Measurements from ENCODE around the gene PCDH9. TPM values are rescaled to one million over a fixed set of nuclear protein-coding genes. Genes with fewer than 3 reads are reported as not detected.

PCDH9 gene
- total and polyA plus RNA-seq, 2 experiments from 2014 or later = 0.56 to 0.76 TPM

- Histone ChIP-seq H3K27ac (no peak overlapping the region), H3K4me1 (ENCODE audit: insufficient read depth) (no peaks in the 10 kb centered on the region), H3K4me2 (ENCODE audit: unreplicated experiment) (no peak overlapping the region), H3K27me3 (replicated peaks; ENCODE audit: insufficient read depth) (no peaks in the 10 kb centered on the region), H3K9me2 (ENCODE audit: insufficient read depth) (no peaks in the 10 kb centered on the region), H3K36me3 (ENCODE audit: low read depth) (no peaks in the 10 kb centered on the region), H3K9me3 (ENCODE audit: low read depth) (no peaks in the 10 kb centered on the region), H2AFZ (no peak overlapping the region), H3K4me3 (no peak overlapping the region), H3K79me2 (ENCODE audit: insufficient read depth) (no peaks in the 10 kb centered on the region), H3K9ac (no peak overlapping the region), H3F3A (ENCODE audit: insufficient read depth) (no peaks in the 10 kb centered on the region), H4K20me1 (ENCODE audit: insufficient read depth) (no peaks in the 10 kb centered on the region)
- no peak for TF ChIP-seq EZH2 (IDR thresholded peaks at IDR 0.05; ENCODE audit: insufficient read depth, poor library complexity, severe bottlenecking)
- TF ChIP-seq EZH2phosphoT487 (IDR thresholded peaks at IDR 0.05; ENCODE audit: insufficient read depth, low read depth) = no peak
- 17 to 24% methylated on average over 3 of the region's 3 CpGs for WGBS, 2 experiments (ENCODE audit: low coverage in 1 of 2, low lambda C conversion rate in 2 of 2, missing lambda C conversion rate in 2 of 2)
- in situ Hi-C loops (cut with MboI) = no loop called here
- DNase-seq = no peak
Observed at GRCh38 chr13:66532146-66532545, 698.0 kb downstream of the PCDH9 start.

GRCh38 chr13:66530686-66531085 lies 699.5 kb downstream of the PCDH9 start:
- TF ChIP-seq EZH2phosphoT487 (IDR thresholded peaks at IDR 0.05; ENCODE audit: insufficient read depth, low read depth) = no peak
- no peak for TF ChIP-seq EZH2 (IDR thresholded peaks at IDR 0.05; ENCODE audit: insufficient read depth, poor library complexity, severe bottlenecking)
- no peak overlapping the region for H3K4me3 ChIP-seq
- no peak overlapping the region for H3K4me2 ChIP-seq (ENCODE audit: unreplicated experiment)
- H3F3A ChIP-seq (ENCODE audit: insufficient read depth) = no peaks in the 10 kb centered on the region
- in situ Hi-C loops (cut with MboI) = no loop called here
- no peaks in the 10 kb centered on the region for H3K4me1 ChIP-seq (ENCODE audit: insufficient read depth)
- DNase-seq = no peak
- H3K27ac ChIP-seq = no peak overlapping the region
- H3K9me3 ChIP-seq (ENCODE audit: low read depth) = no peaks in the 10 kb centered on the region
- H3K9me2 ChIP-seq (ENCODE audit: insufficient read depth) = no peaks in the 10 kb centered on the region
- H3K9ac ChIP-seq = no peak overlapping the region
- WGBS, 2 experiments (ENCODE audit: low coverage in 1 of 2, low lambda C conversion rate in 2 of 2, missing lambda C conversion rate in 2 of 2) = 3 to 10% methylated on average over 1 of the region's 1 CpG
- no peak overlapping the region for H2AFZ ChIP-seq
- H3K79me2 ChIP-seq (ENCODE audit: insufficient read depth) = no peaks in the 10 kb centered on the region
- H3K27me3 ChIP-seq (replicated peaks; ENCODE audit: insufficient read depth) = no peaks in the 10 kb centered on the region
- H4K20me1 ChIP-seq (ENCODE audit: insufficient read depth) = no peaks in the 10 kb centered on the region
- no peaks in the 10 kb centered on the region for H3K36me3 ChIP-seq (ENCODE audit: low read depth)

- Histone ChIP-seq H3K9me2 (ENCODE audit: insufficient read depth) (no peaks in the 10 kb centered on the region), H3K4me3 (no peak overlapping the region), H2AFZ (no peak overlapping the region), H3K9me3 (ENCODE audit: low read depth) (no peaks in the 10 kb centered on the region), H4K20me1 (ENCODE audit: insufficient read depth) (no peaks in the 10 kb centered on the region), H3K36me3 (ENCODE audit: low read depth) (no peaks in the 10 kb centered on the region), H3K9ac (no peak overlapping the region), H3K27me3 (replicated peaks; ENCODE audit: insufficient read depth) (no peaks in the 10 kb centered on the region), H3F3A (ENCODE audit: insufficient read depth) (no peaks in the 10 kb centered on the region), H3K4me2 (ENCODE audit: unreplicated experiment) (no peak overlapping the region), H3K4me1 (ENCODE audit: insufficient read depth) (no peaks in the 10 kb centered on the region), H3K79me2 (ENCODE audit: insufficient read depth) (no peaks in the 10 kb centered on the region), H3K27ac (no peak overlapping the region)
- TF ChIP-seq EZH2 (IDR thresholded peaks at IDR 0.05; ENCODE audit: insufficient read depth, poor library complexity, severe bottlenecking) = no peak
- TF ChIP-seq EZH2phosphoT487 (IDR thresholded peaks at IDR 0.05; ENCODE audit: insufficient read depth, low read depth) = no peak
- DNase-seq = no peak
- in situ Hi-C loops (cut with MboI) = no loop called here
- 13 to 18% methylated on average over 1 of the region's 1 CpG for WGBS, 2 experiments (ENCODE audit: low coverage in 1 of 2, low lambda C conversion rate in 2 of 2, missing lambda C conversion rate in 2 of 2)
Observed at GRCh38 chr13:66530158-66530557, 700.0 kb downstream of the PCDH9 start.

GRCh38 chr13:66528944-66529576 lies 701.1 kb downstream of the PCDH9 start:
- no peak overlapping the region for H3K4me2 ChIP-seq (ENCODE audit: unreplicated experiment)
- no peaks in the 10 kb centered on the region for H3K9me2 ChIP-seq (ENCODE audit: insufficient read depth)
- H3K27me3 ChIP-seq (replicated peaks; ENCODE audit: insufficient read depth) = no peaks in the 10 kb centered on the region
- H2AFZ ChIP-seq = no peak overlapping the region
- DNase-seq = no peak
- H3K4me1 ChIP-seq (ENCODE audit: insufficient read depth) = no peaks in the 10 kb centered on the region
- no peak overlapping the region for H3K27ac ChIP-seq
- no peaks in the 10 kb centered on the region for H3F3A ChIP-seq (ENCODE audit: insufficient read depth)
- H3K9me3 ChIP-seq (ENCODE audit: low read depth) = no peaks in the 10 kb centered on the region
- 1 to 4% methylated on average over 2 of the region's 2 CpGs for WGBS, 2 experiments (ENCODE audit: low coverage in 1 of 2, low lambda C conversion rate in 2 of 2, missing lambda C conversion rate in 2 of 2)
- no peaks in the 10 kb centered on the region for H4K20me1 ChIP-seq (ENCODE audit: insufficient read depth)
- H3K4me3 ChIP-seq = no peak overlapping the region
- H3K36me3 ChIP-seq (ENCODE audit: low read depth) = no peaks in the 10 kb centered on the region
- no peaks in the 10 kb centered on the region for H3K79me2 ChIP-seq (ENCODE audit: insufficient read depth)
- no peak for TF ChIP-seq EZH2phosphoT487 (IDR thresholded peaks at IDR 0.05; ENCODE audit: insufficient read depth, low read depth)
- TF ChIP-seq EZH2 (IDR thresholded peaks at IDR 0.05; ENCODE audit: insufficient read depth, poor library complexity, severe bottlenecking) = no peak
- in situ Hi-C loops (cut with MboI) = no loop called here
- H3K9ac ChIP-seq = no peak overlapping the region
